NAMALWA (cell line): ENCODE results near the gene IL13RA2.

ENCODE experiments used
- DNase-seq: peaks from one replicate; pipeline ENCODE4 v3.0.0-alpha.2; 2015; ENCODE audit warnings: low spot score

The IL13RA2 gene

GRCh38 chrX:114985967-114986592 lies 31.3 kb downstream of the IL13RA2 start:
- DNase-seq: no peak

- DNase-seq: no peak
These were observed 41.1 kb downstream of the IL13RA2 start for GRCh38 chrX:114976292-114976691.

- no peak for DNase-seq
These were observed 44.4 kb downstream of the IL13RA2 start for GRCh38 chrX:114973013-114973412.

- DNase-seq: no peak
These were observed 46.6 kb downstream of the IL13RA2 start for GRCh38 chrX:114970806-114971205.

GRCh38 chrX:114964374-114964773 lies 53.0 kb downstream of the IL13RA2 start:
- no peak for DNase-seq

GRCh38 chrX:114962209-114962608 lies 55.2 kb downstream of the IL13RA2 start:
- no peak for DNase-seq

- peak; percentile 5 for DNase-seq
These were observed 57.7 kb downstream of the IL13RA2 start for GRCh38 chrX:114959729-114960128.
